ENCODE measurements around the gene MSH5. TPM values are rescaled to one million over a fixed set of nuclear protein-coding genes. Genes with fewer than 3 reads are reported as not detected.
A peak's percentile ranks its signal among the peaks of the same experiment; 100 is the strongest.

MSH5 gene
- polyA plus RNA-seq, 3 donors = 0.58 to 31.2 (median 1.9) TPM

DNA sequence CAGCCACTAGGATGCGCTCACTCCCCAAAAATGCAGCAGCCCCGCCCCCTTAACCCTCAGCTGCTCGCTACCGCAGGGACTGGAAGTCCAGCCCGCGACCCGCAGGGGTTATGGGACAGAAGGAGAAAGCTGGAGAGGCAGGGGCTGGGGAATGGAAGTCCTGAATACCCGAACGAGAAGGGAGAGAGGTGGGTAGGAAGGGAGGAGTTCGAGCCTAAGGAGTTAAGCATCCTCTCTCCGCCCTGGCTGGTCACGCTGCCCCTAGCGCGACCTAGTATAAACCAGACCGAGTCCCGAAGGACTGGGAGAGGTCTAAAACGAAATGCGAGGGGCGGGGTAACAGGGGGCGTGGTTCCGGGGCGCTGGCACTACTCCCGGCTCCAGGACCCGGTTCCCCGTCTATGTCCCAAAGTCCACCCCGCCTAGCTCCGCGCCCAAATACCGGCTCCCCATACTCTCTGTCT, 10.3 kb upstream of the MSH5 start:
- intact Hi-C loops (cut with micrococcal nuclease) = loop anchor here (5.0 to 10.0 kb wide), 2 partner anchors 103 to 105 kb away; no protein-coding TSS in a partner anchor
- peaks cover 0 to 4% (median 0%) of the 10 kb centered on the region in 7 donors for H3K9me3 Mint-ChIP-seq
- H3K9ac ChIP-seq (ENCODE audit: insufficient read depth, low read length, poor library complexity, severe bottlenecking) = peak overlapping the region; percentile 64

DNA sequence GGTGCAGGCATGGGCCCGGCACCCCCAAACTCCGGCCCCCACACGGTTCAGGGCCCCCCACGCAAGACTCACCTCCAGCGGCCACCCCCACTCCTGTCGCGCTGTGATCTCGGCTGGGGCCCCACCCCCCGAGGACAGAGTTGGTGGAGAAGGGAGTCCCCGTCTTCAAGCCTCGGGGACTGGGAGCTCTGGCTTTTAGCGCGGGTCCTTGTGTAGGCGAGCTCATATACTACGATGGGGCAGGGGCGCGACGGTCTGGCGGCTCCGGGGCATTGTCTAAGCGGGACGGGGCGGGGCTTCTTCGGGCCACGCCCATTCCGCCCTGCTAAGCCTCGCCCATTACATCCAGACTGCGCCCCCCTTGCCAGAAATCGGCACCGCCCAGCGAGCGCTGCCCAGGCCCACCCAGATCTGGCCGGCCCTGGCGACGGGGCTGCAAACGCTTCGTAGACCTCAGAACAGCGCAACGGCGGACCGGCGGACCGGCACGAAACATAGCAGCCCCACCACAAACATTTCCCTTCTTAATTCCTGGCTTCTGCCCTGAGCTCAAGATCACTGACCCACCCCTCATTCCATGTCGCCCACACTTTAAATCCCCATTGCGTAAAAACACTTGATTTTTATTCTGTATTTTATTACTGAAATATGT, 9.7 kb upstream of the MSH5 start:
- Histone ChIP-seq H3K9me3 (replicated peaks in 1 of 2; ENCODE audit: control insufficient read depth in 1 of 2, insufficient read depth in 1 of 2, low read length in 2 of 2) (no peaks in the 10 kb centered on the region), H3K4me3 (replicated peaks in 1 of 3; ENCODE audit: low read depth in 2 of 3, low read length in 3 of 3) (peak overlapping the region; percentile 68 to 87 (median 81)), H3K4me2 (replicated peaks; ENCODE audit: extremely low read depth, low read length, poor library complexity, severe bottlenecking) (peak overlapping the region; percentile 92), H2AFZ (ENCODE audit: insufficient read depth, low read depth, low read length, poor library complexity, severe bottlenecking) (no peak overlapping the region), H4K20me1 (ENCODE audit: insufficient read depth, low read length) (peaks cover 48% of the 10 kb centered on the region), H3K79me2 (ENCODE audit: insufficient read depth, low read length) (peaks cover 65% of the 10 kb centered on the region), H3K4me1 (ENCODE audit: control insufficient read depth in 1 of 2, insufficient read depth in 2 of 2, low read length in 2 of 2) (peaks cover 78 to 91% of the 10 kb centered on the region in 2 donors), H3K9ac (ENCODE audit: insufficient read depth, low read length, poor library complexity, severe bottlenecking) (peak overlapping the region; percentile 64), H3K27me3 (ENCODE audit: control insufficient read depth in 2 of 2, insufficient read depth in 2 of 2, low read length in 2 of 2) (no peaks in the 10 kb centered on the region), H3K27ac (ENCODE audit: low read depth in 1 of 2, low read length in 2 of 2) (peak overlapping the region; percentile 94 to 96), H3K36me3 (replicated peaks in 1 of 2; ENCODE audit: control insufficient read depth in 1 of 2, insufficient read depth in 2 of 2, low read length in 2 of 2) (peaks cover 39 to 40% of the 10 kb centered on the region in 2 donors)
- Mint-ChIP-seq H3K36me3 (peaks cover 58 to 63% of the 10 kb centered on the region in 2 donors), H3K4me1 (peaks cover 72% of the 10 kb centered on the region), H3K9me3 (peaks cover 0 to 4% (median 0%) of the 10 kb centered on the region in 7 donors), H3K4me3 (peak overlapping the region; percentile 96), H3K27me3 (ENCODE audit: low read depth in 3 of 3) (peaks cover 0 to 4% (median 2%) of the 10 kb centered on the region in 3 donors), H3K27ac (peak overlapping the region; percentile 96 to 99 (median 98))
- intact Hi-C loops (cut with micrococcal nuclease) = loop anchor here (2.0 to 10.0 kb wide), 6 partner anchors 37 to 185 kb away; partner anchors contain the start of genes ATP6V1G2 (in 1 of the 2), DDX39B (in 1 of the 2), NFKBIL1 (in 1 of the 2) and VARS1 (in 1 of the 2)
- peak; percentile 55 to 70 (median 65) for DNase-seq
- TF ChIP-seq, protein P1, sequence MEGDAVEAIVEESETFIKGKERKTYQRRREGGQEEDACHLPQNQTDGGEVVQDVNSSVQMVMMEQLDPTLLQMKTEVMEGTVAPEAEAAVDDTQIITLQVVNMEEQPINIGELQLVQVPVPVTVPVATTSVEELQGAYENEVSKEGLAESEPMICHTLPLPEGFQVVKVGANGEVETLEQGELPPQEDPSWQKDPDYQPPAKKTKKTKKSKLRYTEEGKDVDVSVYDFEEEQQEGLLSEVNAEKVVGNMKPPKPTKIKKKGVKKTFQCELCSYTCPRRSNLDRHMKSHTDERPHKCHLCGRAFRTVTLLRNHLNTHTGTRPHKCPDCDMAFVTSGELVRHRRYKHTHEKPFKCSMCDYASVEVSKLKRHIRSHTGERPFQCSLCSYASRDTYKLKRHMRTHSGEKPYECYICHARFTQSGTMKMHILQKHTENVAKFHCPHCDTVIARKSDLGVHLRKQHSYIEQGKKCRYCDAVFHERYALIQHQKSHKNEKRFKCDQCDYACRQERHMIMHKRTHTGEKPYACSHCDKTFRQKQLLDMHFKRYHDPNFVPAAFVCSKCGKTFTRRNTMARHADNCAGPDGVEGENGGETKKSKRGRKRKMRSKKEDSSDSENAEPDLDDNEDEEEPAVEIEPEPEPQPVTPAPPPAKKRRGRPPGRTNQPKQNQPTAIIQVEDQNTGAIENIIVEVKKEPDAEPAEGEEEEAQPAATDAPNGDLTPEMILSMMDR (IDR thresholded peaks at IDR 0.05) = no peak
- WGBS (ENCODE audit: insufficient coverage) = under 1% methylated on average over 37 of the region's 46 CpGs

More for the DNA sequence above, 10.3 kb upstream of the MSH5 start:
- peak overlapping the region; percentile 68 to 87 (median 81) for H3K4me3 ChIP-seq (replicated peaks in 1 of 3; ENCODE audit: low read depth in 2 of 3, low read length in 3 of 3)
- WGBS (ENCODE audit: insufficient coverage) = under 1% methylated on average over 22 of the region's 29 CpGs
- no peaks in the 10 kb centered on the region for H3K9me3 ChIP-seq (replicated peaks in 1 of 2; ENCODE audit: control insufficient read depth in 1 of 2, insufficient read depth in 1 of 2, low read length in 2 of 2)
- peak overlapping the region; percentile 96 for H3K4me3 Mint-ChIP-seq
- DNase-seq = peak; percentile 75 to 83 (median 78)
- TF ChIP-seq, protein P1 (IDR thresholded peaks at IDR 0.05) = peak; percentile 80
- no peak overlapping the region for H2AFZ ChIP-seq (ENCODE audit: insufficient read depth, low read depth, low read length, poor library complexity, severe bottlenecking)
- H3K36me3 Mint-ChIP-seq = peaks cover 62 to 65% of the 10 kb centered on the region in 2 donors
- H3K27me3 Mint-ChIP-seq (ENCODE audit: low read depth in 3 of 3) = peaks cover 0 to 4% (median 4%) of the 10 kb centered on the region in 3 donors
- H4K20me1 ChIP-seq (ENCODE audit: insufficient read depth, low read length) = peaks cover 44% of the 10 kb centered on the region
- peak overlapping the region; percentile 92 for H3K4me2 ChIP-seq (replicated peaks; ENCODE audit: extremely low read depth, low read length, poor library complexity, severe bottlenecking)
- peak overlapping the region; percentile 94 to 96 for H3K27ac ChIP-seq (ENCODE audit: low read depth in 1 of 2, low read length in 2 of 2)
- H3K27me3 ChIP-seq (ENCODE audit: control insufficient read depth in 2 of 2, insufficient read depth in 2 of 2, low read length in 2 of 2) = no peaks in the 10 kb centered on the region
- peak overlapping the region; percentile 96 to 99 (median 98) for H3K27ac Mint-ChIP-seq
- H3K4me1 ChIP-seq (ENCODE audit: control insufficient read depth in 1 of 2, insufficient read depth in 2 of 2, low read length in 2 of 2) = peaks cover 76 to 90% of the 10 kb centered on the region in 2 donors
- H3K4me1 Mint-ChIP-seq = peaks cover 73% of the 10 kb centered on the region
- H3K79me2 ChIP-seq (ENCODE audit: insufficient read depth, low read length) = peaks cover 59% of the 10 kb centered on the region
- peaks cover 39 to 40% of the 10 kb centered on the region in 2 donors for H3K36me3 ChIP-seq (replicated peaks in 1 of 2; ENCODE audit: control insufficient read depth in 1 of 2, insufficient read depth in 2 of 2, low read length in 2 of 2)
